GM19351 (cell line): ENCODE results near the gene FAM120B.
A peak's percentile ranks its signal among the peaks of the same experiment; 100 is the strongest.

Experiments used
- ATAC-seq: cut with Tn5 transposase; IDR thresholded peaks from one replicate; pipeline ENCODE4 v1.9.1; 2021; ENCODE audit warnings: mild to moderate bottlenecking, moderate library complexity; ENCODE audit not compliant: unreplicated experiment

The FAM120B gene

DNA sequence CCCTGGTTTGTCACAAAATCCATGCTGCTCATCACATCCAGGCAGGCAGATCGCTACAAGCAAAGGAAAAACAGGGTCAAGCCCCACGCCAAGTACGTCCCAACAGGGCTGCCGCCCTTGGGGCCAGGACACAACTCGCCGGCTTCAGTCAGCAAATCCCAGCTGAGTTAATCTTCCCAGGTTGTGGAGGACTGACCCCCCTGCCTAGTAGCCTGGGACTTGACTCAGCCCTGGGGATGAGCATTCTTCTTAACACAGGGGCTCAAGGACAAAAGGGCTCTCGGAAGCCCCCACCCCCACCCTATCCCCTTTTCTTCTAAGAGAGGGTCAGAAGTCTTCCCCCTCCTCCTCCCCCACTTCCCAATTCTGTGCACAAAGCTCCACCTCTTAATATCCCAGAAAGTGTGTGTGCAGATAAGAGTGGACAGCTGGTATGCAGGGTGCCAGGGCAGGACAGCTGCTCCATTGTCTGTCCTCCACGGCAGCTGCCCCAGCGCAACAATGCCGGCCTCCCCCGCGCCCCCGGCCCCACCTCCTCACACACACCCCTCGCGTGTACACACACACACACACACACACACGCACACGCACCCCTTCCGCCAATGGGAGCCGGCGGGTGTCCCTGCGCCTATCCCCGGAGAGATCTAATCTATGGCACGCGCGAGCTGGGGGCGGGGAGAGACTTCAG is 20.2 kb upstream of the FAM120B start:
- no peak for ATAC-seq

DNA sequence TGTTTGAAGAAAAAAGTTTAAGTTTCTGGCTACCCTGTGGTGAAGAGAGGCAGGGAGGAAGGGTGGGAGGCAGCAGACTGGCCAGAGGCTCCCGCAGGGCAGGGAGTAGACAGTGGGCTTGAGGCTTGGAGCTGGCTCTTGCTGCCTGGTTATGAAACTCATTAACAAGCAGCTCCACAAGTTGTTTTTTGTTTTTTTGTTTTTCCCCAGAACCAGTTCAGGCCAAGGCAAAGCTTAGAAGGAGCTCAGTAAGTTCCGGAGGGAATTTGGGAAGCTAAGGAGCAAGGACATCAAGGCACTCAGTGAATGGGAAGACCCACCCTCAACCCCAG is 19.7 kb upstream of the FAM120B start:
- ATAC-seq: no peak

DNA sequence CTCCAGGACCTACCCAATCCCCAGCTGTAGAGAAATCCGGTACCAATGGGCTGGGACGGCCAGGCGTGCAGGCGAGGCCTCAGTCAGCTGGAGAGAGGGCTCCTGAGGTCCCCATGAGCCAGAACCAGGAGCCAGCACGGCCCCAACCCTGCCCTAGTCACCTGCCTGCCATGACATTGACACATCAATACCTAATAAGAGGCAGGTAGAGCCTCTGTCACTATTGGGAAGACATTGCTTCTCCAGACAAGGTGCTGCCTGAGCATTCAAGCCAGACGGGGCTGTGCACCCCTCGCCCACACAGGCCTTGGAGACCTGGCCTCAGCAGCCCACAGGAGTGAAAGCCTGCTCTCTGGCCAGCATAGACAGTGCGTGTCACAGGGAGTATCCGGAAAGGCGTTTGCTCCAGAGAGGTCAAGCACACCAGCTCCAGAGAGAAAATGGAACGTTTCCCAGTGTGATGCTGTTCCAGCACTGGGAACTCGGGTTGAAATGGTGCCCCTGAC is 19.1 kb upstream of the FAM120B start:
- ATAC-seq: no peak

DNA sequence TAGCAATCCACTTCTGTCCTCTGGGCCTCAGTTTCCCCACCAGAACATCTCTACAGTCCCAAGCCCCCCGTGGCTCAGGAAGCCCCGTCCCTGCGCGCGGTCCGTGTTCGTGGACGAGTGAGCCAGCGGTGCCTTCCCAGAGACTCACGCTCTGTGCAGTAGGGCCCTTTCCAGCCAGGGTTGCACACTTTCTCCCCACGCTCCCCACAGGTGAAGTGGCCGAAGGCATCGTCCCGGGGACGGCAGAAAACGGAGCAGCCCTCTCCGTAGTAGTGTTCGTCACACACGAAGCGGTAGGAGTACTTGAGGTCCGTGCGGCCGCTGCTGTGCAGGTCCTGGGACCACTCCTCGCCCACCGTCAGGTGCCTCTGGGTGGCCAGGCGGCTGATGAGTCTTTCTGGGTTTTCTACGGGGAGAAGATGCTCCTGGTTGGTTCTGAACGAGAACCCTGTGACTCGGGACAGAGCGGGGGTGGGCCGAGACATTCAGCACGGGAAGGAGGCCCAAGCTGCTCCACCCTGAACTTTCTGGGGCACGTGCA is 18.4 kb upstream of the FAM120B start:
- no peak for ATAC-seq

DNA sequence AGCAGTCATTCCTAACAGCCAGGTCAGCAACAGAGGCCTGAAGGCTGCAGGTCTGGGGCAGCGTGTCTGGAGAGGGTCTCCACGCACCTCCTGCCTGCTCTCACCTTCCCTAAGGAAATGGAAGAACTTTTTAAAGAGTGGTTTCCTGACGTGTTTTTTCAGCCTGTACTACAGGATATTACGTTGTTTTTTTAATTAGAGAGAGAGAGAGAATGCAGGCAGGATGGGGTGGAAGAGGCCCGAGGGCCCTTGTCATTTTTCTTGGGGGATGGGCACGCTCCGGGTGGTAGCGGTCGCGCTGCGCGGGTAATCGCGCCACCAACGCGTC is 17.7 kb upstream of the FAM120B start:
- no peak for ATAC-seq

DNA sequence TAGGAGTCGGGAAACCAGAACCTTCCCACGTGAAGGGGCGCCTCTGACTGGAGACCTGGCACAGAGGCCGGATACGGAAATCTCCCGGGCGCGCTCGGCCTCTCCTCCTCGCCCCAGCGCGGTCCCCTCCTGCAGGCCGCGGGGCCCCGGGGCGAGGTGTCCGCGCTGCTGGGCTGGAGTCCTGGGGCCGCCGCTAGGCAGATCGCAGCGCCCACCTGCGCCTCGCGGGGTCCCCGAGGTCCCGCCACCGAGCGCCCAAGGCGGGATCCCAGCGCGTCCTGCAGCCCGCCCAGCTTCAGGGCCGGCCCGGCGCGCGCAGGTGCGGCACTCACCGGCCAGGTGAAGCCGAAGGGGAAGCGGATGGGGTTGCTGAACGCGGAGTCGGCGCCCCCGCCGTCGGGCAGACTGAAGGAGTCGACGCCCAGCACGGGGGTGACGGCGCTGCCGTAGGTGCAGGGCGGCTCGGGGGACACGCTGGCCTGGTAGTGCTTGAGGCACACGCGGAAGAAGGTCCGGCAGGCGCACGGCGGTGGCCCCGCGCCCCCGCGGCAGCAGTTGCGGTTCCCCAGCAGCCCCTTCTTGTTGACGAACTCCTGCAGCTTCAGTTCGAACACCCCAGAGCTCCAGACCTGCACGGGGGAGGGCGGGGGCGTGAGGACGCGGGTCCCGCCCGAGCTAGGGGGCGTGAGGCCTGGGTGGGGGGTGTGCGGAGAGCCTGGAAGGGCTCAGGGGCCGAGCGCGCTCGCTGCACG is 17.2 kb upstream of the FAM120B start:
- ATAC-seq: no peak

DNA sequence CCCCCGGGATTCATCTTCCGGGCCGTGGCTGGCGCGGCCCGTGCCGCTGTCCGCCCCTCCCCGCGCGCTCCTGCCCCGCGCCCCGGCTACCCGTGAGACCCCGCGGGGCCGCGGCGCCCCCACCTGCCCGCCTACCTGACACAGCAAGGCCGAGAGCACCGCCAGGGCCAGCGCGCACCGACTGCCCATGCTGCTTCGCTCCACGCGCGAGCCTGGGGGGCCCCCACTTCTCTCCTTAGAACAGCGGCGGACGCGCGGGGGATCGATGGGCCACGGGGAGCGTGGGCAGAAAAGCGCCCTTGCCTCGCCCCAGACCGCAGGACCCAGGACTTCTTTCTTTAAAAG is 16.6 kb upstream of the FAM120B start:
- ATAC-seq: no peak

DNA sequence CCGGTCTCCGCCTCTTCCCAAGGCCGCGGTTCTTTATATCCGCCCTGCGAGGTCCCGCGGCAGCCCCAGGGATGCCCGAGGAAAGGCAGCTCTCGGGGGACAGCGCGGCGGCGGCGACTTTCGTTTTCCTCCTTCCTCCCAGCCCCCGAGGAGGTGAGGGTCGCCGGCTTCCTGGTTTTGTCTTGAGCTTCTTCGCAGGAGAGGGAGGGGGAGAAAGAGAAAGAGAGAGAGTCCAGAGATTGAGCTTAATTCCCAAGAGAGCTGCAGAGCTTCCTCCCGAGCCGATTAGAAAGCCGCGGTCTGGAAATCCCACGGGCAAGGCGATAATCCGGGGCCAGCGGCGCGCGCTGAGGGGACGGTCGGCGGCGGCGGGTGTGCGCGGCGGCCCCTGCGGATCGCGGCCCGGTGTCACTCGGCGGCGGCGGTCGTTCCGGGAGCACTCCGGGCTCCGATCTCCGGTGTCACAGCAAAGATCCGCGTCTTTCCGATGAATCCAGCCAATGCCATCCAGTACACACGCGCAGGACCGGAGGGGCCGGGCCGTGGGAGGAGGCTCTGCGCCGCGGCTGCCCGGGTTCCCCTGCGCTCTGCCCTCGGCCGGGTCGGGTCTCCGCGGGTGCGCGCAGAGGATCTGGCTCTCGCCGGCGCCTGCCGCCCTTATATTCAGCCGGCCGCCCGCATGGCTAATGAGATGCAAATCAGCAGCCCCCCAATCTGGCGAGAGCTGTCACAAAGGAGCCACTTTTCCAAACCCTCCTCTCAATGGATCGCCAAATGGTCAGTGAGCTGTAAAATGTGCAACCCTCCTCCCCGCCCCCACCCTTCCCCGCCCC is 16.0 kb upstream of the FAM120B start, which contains the start of gene DLL1:
Gene DLL1 (minus strand): TSS at position 783 of the 833 bp plus-strand sequence. CDS start 939 bp downstream, outside the sequence.
- ATAC-seq: no peak

DNA sequence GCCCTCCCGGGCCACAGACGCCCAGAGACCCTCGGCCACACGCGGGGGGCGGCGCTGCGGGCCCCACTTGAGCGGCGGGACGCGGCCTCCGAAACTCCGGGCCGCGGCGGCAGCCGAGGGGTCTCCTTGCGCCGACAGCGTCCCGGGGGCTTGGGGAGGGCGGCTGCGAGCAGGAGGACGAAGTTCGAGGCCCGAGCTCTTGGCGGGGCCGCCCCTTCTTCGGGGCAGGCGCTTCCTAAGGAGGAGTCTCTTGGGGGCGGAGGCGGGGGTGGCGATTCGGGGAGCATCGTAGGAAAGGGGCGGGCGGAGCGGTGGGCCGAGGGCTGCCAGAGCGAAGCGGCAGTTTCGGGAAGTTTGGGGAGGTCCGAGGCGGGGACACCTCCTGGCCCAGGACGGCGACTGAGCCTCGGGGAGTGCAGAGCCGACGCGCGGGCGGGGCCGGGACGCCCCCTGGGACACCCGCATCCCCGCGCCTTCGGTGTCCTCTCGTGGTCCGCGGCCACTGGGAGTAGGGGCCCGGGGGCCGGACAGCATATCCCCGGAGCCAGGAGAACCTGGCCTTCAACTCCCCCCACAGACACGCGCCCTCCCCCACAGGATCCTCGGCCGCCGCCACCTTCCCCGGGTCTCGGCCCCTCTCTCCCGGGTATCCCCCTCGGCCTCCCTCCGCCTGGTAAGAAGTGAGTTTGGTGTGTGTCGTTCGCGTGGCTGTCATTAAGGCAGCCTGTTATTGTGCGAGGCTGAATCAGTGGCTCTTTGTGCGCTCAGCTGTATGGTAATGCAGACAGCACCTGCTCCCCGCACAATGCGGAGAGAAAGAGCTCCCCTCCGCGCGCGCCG is 15.1 kb upstream of the FAM120B start:
- ATAC-seq: peak; percentile 36

DNA sequence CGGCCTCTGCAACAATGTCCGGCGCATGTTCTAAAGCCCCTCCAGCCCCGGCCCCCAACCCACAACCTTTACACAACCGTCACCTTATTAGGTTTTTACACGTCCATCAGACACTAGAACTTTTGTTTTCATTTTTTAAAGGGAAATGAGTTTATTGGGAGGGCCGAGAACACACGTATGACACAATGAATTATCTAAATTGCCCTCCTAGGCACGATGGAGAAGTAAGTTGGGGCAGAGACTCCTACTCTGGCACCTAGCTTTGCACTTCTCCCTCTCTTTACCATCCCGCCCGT is 14.5 kb upstream of the FAM120B start:
- ATAC-seq: no peak

DNA sequence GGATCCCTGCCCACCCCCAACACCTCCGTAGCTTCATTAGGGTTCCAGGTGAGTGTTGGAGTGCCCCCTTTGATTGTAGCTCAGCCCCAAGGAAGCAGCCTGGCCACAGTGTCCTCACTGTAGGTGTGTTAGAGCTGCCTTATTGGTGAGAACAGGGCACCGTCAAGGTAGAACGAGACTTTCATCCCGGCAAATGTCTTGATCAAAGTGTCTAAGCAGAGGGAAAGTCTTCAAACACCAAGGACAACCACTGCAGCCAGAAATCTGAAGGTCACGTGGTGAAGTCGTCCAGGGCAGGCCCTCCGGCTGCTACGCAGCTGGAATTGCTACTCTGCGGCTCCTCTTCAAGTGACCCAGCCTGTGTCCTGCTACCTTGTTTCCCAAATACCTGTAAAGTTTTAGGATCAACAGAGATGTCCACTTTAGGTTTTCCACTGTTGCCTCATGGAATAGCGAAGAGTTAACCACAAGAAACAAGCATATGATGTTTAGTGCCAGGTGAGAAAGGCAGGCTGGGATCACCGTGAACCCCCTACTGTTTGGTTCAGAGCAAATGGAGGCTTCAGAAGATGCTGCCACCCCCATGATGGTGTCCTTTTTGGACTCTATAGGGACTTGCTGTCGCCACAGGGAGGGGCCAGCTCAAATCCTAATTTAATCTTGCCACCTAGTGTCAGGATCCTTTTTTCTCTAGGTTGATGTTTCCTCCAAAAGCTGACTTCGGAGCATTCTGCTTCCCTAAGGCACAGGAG is 14.0 kb upstream of the FAM120B start:
- no peak for ATAC-seq

DNA sequence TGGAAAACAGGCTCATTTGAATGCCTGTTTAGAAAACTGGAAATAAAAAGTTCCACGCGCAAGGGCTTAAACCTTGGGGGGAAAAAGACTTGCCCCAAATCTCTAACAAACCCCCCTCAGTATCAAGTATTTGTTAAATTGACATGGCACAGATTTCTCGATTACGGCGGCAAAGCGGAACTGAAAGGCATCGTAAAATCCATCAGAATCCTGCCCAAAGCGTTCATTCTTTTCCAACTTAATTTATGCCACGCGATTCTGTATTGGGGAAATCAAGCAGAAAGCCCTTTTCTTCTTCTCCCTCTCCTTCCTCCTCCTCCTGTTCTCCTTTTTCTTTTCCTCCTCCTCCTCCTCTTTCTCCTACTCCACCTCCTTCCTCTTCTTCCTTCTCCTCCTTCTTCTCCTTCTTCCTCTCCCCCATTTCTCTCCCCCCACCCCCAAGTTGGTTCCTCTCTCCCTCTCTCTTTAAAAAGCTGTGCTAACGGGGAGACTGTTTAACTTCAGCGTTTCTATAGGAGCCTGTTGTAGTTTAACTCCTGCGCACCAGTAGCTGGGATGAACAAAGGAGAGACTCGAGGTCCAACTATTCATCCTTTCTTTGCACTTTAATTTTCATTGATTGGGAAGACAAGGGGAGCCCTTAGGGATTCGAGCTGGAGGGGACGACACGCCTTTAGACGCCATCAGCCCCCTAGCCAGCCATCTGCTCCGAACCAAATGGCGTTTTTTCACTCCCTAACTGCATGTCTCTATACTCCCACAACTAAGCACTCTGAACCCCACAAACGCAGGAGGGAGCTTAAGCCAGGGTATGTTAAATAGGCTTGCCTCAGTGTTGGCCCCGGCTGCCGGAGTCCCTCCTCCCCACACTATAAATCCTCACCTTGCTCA is 13.0 kb upstream of the FAM120B start:
- no peak for ATAC-seq

DNA sequence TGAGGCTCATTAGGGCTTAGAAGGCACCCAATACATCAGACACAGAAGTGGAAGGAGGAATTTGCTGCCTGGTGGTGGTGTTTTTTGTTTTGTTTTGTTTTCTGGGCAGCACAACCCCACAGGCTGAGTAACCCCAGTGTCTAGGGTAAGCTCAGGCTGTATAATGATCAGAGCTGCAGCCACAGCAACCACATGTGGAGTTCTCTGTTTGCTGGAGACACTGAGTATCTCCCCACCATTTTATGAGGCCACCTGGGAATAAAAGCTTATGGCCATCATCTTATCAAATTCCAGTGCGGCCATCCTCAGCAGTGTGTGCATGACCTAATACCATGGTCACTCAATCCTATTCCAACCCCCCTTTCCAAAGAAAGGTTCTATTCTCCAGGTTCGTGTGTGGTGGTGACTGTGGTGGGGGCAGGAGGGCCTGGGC is 12.2 kb upstream of the FAM120B start:
- no peak for ATAC-seq

DNA sequence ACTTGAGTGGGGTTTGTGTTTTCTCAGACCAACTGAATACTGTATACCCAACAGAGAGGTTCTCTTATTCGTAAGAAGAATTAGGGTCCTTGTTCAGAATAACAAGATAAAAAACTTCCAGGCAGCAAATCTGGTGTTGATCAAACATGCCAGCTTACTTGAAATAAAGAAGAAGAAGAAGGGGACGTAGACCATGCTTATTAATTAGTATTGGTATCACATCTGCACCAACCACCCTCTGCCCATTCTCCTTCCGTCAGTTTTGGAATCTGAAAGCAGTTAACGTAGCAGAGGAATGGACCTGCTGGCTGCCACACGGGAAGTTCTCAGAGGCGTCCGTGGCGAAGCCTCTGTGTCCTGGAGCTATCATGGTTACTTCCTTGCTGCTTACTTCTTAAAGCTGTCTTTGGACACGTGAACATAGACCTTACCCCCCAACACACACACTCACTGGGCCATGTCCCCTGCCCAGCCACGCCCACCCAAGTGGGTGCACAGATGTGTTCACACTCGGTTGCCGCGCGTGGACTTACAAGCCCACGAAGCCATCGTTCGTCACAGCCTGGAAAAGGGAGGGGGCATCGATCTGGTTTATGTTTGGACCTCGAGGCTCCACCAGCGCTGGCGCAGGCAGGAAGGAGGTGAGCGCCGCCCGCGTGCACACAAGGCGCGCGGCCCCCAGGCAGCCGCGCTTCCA is 11.6 kb upstream of the FAM120B start:
- ATAC-seq: no peak

DNA sequence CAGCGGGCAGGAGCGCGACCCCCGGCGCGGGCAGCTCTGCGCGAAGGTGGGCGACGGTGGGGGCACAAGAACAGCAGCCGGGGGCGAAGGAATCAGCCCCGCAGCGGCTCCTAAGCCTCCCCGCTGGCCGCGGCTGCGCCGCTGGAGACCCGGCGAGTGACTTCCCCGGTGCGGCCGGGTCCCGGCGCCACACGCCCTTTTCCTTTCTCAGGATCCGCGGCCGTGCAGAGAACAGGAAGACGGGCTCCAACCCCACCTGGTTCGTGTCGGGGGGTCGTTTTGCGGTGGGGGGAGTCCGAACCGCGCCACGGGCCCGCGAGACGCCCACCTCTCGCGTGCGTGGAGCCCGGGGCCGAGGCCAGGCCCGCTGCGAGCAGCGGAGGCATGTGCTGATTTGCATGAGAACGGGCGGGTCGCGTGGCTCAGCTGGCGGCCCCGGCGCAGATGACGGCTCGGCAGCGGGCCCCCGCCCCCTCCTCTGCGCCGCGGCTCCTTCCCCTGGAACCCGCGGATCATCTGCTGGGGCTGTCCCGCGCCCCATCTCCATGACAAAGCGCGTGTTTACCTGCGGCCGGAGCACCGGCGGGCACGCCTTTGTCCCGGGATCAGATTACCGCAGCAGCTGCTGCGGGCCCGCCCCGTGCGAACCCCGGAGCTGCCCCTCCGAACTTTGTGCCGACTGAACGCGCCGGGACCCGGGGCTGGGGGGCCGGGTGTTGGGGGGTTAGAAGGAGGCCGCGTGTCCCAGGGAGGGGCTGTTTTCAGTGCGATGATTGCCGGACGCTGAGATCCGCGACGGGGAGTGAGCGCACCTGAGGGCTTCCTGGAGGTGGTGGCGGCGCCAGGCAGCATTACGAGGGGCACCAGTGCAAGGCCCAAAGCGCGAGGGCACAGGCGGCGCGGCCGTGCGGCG is 10.8 kb upstream of the FAM120B start:
- ATAC-seq: peak; percentile 48

DNA sequence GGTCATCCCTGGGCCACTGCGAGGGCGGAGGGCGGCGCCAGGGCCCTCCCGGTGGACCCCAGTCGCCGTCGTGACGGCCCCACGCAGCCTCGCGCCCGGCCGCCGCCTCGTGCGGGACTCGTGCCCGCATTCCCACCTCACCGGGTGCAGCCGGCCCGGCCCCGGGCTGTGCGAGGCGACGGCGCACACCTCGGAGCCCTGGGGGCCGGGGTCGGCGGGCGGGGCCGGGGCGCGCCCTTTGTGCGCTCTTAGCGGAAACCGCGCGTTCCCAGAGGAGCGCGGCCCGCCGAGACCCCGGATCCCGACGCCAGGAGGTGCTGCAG is 10.2 kb upstream of the FAM120B start:
- no peak for ATAC-seq

DNA sequence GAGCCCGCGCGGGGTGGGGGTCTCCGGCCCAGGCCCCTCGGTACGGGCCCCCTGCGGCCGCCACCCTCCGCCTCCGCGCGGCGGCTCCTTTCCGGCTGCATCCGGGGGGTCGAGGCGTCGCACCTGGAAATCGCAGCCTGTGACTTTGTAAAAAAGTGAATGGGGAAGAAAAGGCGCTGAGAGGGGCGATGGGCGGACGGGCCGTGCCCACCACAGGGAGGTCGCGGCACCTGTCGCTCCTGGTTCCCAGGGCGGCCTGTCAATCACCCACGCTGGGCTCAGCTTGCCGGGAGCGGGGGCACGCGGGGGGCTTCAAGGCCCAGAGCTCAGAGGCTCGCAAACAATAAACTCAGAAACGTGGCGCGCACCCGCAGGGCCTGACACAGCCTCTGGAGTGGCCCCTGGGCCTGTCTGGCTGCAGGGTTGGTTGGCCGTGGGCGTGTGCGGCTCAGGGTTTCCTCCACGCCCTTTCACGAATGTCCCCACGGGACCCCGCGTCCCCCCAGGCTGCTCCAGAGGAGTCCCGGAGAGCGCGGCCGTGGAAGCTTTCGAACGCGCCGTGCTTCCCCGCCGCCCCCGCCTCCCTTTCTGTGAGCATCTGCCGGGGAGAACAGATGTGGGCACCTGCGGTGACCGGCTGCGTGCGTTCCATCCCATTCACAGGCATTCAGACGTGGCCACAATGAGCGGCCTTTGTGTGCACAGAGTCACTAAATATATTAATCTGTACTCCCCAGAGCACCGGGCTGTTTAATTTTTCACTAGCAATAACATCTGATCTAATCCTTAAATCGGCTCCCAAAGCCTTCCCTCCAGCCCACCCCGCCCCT is 9.6 kb upstream of the FAM120B start:
- ATAC-seq: no peak
